ENCODE results near the gene SUMF1. TPM values are rescaled to one million over a fixed set of nuclear protein-coding genes. Genes with fewer than 3 reads are reported as not detected.

SUMF1 gene
- total RNA-seq, 1 donor from 2014 or later: 27.9 TPM

GRCh38 chr3:4492208-4493013 lies 25.3 kb upstream of the SUMF1 start:
- Mint-ChIP-seq H3K4me1 (ENCODE audit: unreplicated experiment) (peaks cover 31% of the 10 kb centered on the region), H3K9me3 (no peaks in the 10 kb centered on the region), H3K4me3 (peak overlapping the region; percentile 96), H3K27ac (peak overlapping the region; percentile 90), H3K27me3 (peaks cover 22% of the 10 kb centered on the region), H3K36me3 (no peaks in the 10 kb centered on the region)
- TF ChIP-seq, protein P1, sequence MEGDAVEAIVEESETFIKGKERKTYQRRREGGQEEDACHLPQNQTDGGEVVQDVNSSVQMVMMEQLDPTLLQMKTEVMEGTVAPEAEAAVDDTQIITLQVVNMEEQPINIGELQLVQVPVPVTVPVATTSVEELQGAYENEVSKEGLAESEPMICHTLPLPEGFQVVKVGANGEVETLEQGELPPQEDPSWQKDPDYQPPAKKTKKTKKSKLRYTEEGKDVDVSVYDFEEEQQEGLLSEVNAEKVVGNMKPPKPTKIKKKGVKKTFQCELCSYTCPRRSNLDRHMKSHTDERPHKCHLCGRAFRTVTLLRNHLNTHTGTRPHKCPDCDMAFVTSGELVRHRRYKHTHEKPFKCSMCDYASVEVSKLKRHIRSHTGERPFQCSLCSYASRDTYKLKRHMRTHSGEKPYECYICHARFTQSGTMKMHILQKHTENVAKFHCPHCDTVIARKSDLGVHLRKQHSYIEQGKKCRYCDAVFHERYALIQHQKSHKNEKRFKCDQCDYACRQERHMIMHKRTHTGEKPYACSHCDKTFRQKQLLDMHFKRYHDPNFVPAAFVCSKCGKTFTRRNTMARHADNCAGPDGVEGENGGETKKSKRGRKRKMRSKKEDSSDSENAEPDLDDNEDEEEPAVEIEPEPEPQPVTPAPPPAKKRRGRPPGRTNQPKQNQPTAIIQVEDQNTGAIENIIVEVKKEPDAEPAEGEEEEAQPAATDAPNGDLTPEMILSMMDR (conservative IDR thresholded peaks at IDR 0.05): no peak
- DNase-seq (ENCODE audit: extremely low spot score, unreplicated experiment): no peak

GRCh38 chr3:4491855-4492207 lies 24.8 kb upstream of the SUMF1 start:
- H3K9me3 Mint-ChIP-seq: no peaks in the 10 kb centered on the region
- peaks cover 22% of the 10 kb centered on the region for H3K27me3 Mint-ChIP-seq
- H3K27ac Mint-ChIP-seq: peak overlapping the region; percentile 90
- TF ChIP-seq, protein P1 (conservative IDR thresholded peaks at IDR 0.05): no peak
- peak overlapping the region; percentile 96 for H3K4me3 Mint-ChIP-seq
- H3K4me1 Mint-ChIP-seq (ENCODE audit: unreplicated experiment): peaks cover 31% of the 10 kb centered on the region
- H3K36me3 Mint-ChIP-seq: no peaks in the 10 kb centered on the region
- no peak for DNase-seq (ENCODE audit: extremely low spot score, unreplicated experiment)

GRCh38 chr3:4478261-4478660 lies 11.2 kb upstream of the SUMF1 start:
- Mint-ChIP-seq H3K36me3 (no peaks in the 10 kb centered on the region), H3K4me1 (ENCODE audit: unreplicated experiment) (no peaks in the 10 kb centered on the region), H3K9me3 (no peaks in the 10 kb centered on the region), H3K27me3 (peaks cover 13% of the 10 kb centered on the region), H3K27ac (no peak overlapping the region), H3K4me3 (no peak overlapping the region)
- TF ChIP-seq, protein P1 (conservative IDR thresholded peaks at IDR 0.05): no peak
- no peak for DNase-seq (ENCODE audit: extremely low spot score, unreplicated experiment)

GRCh38 chr3:4476496-4476895 lies 9.4 kb upstream of the SUMF1 start:
- Mint-ChIP-seq H3K36me3 (no peaks in the 10 kb centered on the region), H3K27me3 (peaks cover 16% of the 10 kb centered on the region), H3K4me3 (no peak overlapping the region), H3K9me3 (no peaks in the 10 kb centered on the region), H3K4me1 (ENCODE audit: unreplicated experiment) (no peaks in the 10 kb centered on the region), H3K27ac (no peak overlapping the region)
- no peak for DNase-seq (ENCODE audit: extremely low spot score, unreplicated experiment)
- TF ChIP-seq, protein P1 (conservative IDR thresholded peaks at IDR 0.05): no peak

- Mint-ChIP-seq H3K27ac (no peak overlapping the region), H3K36me3 (no peaks in the 10 kb centered on the region), H3K9me3 (no peaks in the 10 kb centered on the region), H3K4me1 (ENCODE audit: unreplicated experiment) (no peaks in the 10 kb centered on the region), H3K4me3 (no peak overlapping the region), H3K27me3 (peaks cover 16% of the 10 kb centered on the region)
- TF ChIP-seq, protein P1 (conservative IDR thresholded peaks at IDR 0.05): no peak
- no peak for DNase-seq (ENCODE audit: extremely low spot score, unreplicated experiment)
Observed at GRCh38 chr3:4475804-4476203, 8.7 kb upstream of the SUMF1 start.

Data from type B pancreatic cell (in vitro differentiated cells).